ENCODE measurements around the gene CCDC12. TPM values are rescaled to one million over a fixed set of nuclear protein-coding genes. Genes with fewer than 3 reads are reported as not detected.

The CCDC12 gene
- total and polyA plus RNA-seq, 7 donors, result 33.1 to 80.9 (median 41.0) TPM

DNA sequence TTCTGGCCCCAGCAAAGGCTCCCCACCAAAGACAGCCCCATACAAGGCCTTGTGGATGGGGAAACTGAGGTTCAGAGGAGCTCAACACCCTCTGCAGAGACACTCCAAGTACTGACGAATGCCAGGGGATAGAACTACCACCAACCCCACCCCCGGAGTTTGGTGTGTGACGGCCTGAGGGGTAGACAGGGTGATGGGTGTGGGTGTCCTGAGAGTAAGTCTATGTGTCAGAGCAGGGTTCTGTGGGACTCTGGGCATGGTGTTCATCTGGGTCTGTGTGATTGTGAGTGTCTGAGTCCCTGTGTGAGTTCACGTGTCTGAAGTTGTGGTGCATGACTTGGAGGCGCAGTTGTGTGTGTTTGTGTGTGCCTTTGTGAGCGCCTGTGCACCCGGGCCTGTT lies 91.6 kb downstream of the CCDC12 start:
- intact Hi-C loops (cut with DNase I), result no loop called here
- 86 to 89% methylated on average over 7 of the region's 7 CpGs for WGBS, 2 donors
- H3K4me1 ChIP-seq, result peaks cover 0 to 39% (median 28%) of the 10 kb centered on the region in 4 donors

DNA sequence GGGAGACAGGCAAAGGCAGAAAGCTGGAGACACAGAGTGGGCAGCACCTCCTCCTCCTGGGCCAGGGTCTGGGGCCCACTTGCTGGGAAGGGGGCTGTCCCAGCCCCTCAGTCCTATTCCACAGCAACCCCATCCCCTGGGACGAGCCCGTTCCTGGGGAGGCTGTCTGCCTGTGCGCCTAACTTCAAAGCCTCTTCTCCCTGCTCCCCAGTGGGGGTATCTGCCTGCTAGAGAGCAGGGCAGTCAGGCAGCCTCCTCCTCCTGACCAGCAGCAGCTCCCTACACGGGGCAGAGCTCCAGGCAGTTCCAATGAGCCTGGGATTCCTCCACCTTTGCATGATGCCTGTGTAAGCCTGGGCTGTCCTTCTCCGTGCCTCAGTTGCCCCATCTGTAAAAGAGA lies 92.1 kb downstream of the CCDC12 start:
- peaks cover 0 to 44% (median 29%) of the 10 kb centered on the region in 4 donors for H3K4me1 ChIP-seq
- H3K27me3 ChIP-seq, result peaks cover 21 to 35% (median 21%) of the 10 kb centered on the region in 3 donors
- H3K9me3 ChIP-seq, result no peaks in the 10 kb centered on the region
- H3K36me3 ChIP-seq, result no peaks in the 10 kb centered on the region
- no peak for DNase-seq
- no peak overlapping the region for H3K4me3 ChIP-seq
- TF ChIP-seq POLR2AphosphoS5 (IDR thresholded peaks at IDR 0.05) (no peak), EP300 (IDR thresholded peaks at IDR 0.05) (no peak)
- TF ChIP-seq, protein P1, sequence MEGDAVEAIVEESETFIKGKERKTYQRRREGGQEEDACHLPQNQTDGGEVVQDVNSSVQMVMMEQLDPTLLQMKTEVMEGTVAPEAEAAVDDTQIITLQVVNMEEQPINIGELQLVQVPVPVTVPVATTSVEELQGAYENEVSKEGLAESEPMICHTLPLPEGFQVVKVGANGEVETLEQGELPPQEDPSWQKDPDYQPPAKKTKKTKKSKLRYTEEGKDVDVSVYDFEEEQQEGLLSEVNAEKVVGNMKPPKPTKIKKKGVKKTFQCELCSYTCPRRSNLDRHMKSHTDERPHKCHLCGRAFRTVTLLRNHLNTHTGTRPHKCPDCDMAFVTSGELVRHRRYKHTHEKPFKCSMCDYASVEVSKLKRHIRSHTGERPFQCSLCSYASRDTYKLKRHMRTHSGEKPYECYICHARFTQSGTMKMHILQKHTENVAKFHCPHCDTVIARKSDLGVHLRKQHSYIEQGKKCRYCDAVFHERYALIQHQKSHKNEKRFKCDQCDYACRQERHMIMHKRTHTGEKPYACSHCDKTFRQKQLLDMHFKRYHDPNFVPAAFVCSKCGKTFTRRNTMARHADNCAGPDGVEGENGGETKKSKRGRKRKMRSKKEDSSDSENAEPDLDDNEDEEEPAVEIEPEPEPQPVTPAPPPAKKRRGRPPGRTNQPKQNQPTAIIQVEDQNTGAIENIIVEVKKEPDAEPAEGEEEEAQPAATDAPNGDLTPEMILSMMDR (IDR thresholded peaks at IDR 0.05), result no peak
- no peak overlapping the region for H3K27ac ChIP-seq
- 65 to 69% methylated on average over 5 of the region's 5 CpGs for WGBS, 2 donors
- intact Hi-C loops (cut with DNase I), result no loop called here

More for the DNA sequence above, 91.6 kb downstream of the CCDC12 start:
- H3K36me3 ChIP-seq, result no peaks in the 10 kb centered on the region
- no peak overlapping the region for H3K4me3 ChIP-seq
- no peak overlapping the region for H3K27ac ChIP-seq
- no peak for DNase-seq
- no peak for TF ChIP-seq POLR2AphosphoS5 (IDR thresholded peaks at IDR 0.05)
- TF ChIP-seq, protein P1 (IDR thresholded peaks at IDR 0.05), result no peak
- no peak for TF ChIP-seq POLR2A (IDR thresholded peaks at IDR 0.05)
- no peak for TF ChIP-seq EP300 (IDR thresholded peaks at IDR 0.05)
- no peaks in the 10 kb centered on the region for H3K9me3 ChIP-seq
- peaks cover 21 to 35% (median 21%) of the 10 kb centered on the region in 3 donors for H3K27me3 ChIP-seq

DNA sequence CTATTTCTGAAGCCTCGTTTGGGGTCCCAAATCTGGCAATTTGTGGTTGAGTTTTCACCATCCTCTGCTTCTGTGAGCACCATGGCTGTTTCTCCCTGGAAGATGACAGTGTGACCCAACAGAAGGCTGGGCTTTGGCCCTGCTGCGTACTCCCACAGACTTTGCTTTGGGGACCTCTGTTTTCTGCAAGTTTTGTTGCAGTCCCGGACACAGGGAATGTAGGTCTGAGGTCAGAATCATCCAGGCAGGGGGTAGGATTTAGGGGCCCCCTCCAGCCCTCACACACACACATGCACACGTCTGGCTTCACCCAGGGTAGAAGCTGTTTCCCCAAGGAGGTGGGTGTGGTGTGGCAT lies 92.7 kb downstream of the CCDC12 start:
- H3K4me3 ChIP-seq, result peak overlapping the region in 3 of 4 donors; percentile 47 to 81 (median 59)
- peaks cover 21 to 35% (median 21%) of the 10 kb centered on the region in 3 donors for H3K27me3 ChIP-seq
- intact Hi-C loops (cut with DNase I), result no loop called here
- TF ChIP-seq, protein P1 (IDR thresholded peaks at IDR 0.05), result no peak
- DNase-seq, result no peak
- no peaks in the 10 kb centered on the region for H3K36me3 ChIP-seq
- WGBS, 2 donors, result 46 to 69% methylated on average over 4 of the region's 4 CpGs
- H3K4me1 ChIP-seq, result peaks cover 0 to 48% (median 31%) of the 10 kb centered on the region in 4 donors
- peak overlapping the region in 1 of 4 donors; percentile 86 for H3K27ac ChIP-seq
- H3K9me3 ChIP-seq, result no peaks in the 10 kb centered on the region

DNA sequence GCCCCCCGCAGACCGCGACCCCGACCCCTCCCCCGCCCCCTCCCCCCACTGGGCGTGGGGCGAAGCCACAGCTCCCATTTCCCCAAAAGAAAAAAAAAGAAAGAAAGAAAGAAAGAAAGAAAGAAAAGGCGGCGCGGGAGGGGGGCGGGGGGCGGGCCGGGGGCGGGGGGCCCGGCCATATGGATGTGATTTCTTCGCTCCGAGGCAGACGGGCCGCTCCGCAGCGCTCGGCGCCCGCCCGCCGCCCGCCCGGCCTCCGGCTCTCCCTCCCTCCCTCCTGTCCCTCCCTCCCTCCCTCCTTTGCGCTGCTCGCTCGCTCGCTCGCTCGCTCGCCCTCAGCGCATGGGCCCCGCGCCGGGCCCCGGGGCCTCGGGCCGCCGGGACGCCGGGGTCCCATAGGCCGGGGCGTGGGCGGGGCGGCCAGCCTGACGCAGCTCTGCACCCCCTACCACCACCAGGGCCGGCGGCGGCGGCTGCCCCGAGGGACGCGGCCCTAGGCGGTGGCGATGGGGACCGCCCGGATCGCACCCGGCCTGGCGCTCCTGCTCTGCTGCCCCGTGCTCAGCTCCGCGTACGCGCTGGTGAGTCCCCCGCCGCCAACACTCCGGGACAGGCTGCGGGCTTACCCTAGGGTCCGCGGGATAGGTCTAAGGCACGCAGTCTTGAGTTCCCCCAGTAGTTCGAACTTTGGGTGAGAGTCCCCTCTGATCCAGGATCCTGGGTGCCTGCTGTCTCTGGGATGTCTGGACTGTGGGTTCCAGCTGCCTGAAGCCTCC lies 93.3 kb downstream of the CCDC12 start:
- Histone ChIP-seq H3K9me3 (no peaks in the 10 kb centered on the region), H3K4me1 (peaks cover 0 to 54% (median 34%) of the 10 kb centered on the region in 4 donors), H3K27ac (peak overlapping the region; percentile 64 to 86 (median 76)), H3K36me3 (no peaks in the 10 kb centered on the region), H3K27me3 (peaks cover 21 to 35% (median 21%) of the 10 kb centered on the region in 3 donors), H3K4me3 (peak overlapping the region; percentile 47 to 81 (median 54))
- TF ChIP-seq EP300 (IDR thresholded peaks at IDR 0.05), result no peak
- no peak for TF ChIP-seq POLR2A (IDR thresholded peaks at IDR 0.05)
- TF ChIP-seq, protein P1 (IDR thresholded peaks at IDR 0.05), result no peak
- no peak for TF ChIP-seq POLR2AphosphoS5 (IDR thresholded peaks at IDR 0.05)
- intact Hi-C loops (cut with DNase I), result no loop called here
- WGBS, 2 donors, result 3 to 4% methylated on average over 75 to 76 of the region's 78 CpGs
- no peak for DNase-seq

All from sigmoid colon (tissue), 7 donors.